ENCODE data around the gene POLG2. TPM values are rescaled to one million over a fixed set of nuclear protein-coding genes. Genes with fewer than 3 reads are reported as not detected.

POLG2 gene
- total and polyA plus RNA-seq, 10 of the 15 experiments (the other 5 are each of a cell fraction or from before 2014, with no cell fraction given) = 10.2 to 27.7 (median 22.2) TPM

GRCh38 chr17:64492481-64493109 is 4.3 kb downstream of the POLG2 start:
- intact Hi-C loops (cut with micrococcal nuclease; ENCODE audit: unreplicated experiment) = loop anchor here (5.0 kb wide), 2 partner anchors 170 to 185 kb away; no protein-coding TSS in a partner anchor
- H3K27ac ChIP-seq (ENCODE audit: control insufficient read depth, insufficient read depth) = no peak overlapping the region
- POLR2A ChIA-PET = interaction anchor here (0.6 to 1.6 kb wide), 3 partner anchors 13 to 173 kb away, joined by 3 to 7 read pairs (median 3); partner anchors contain the start of gene CEP95
- no peaks in the 10 kb centered on the region for H3K27me3 ChIP-seq (replicated peaks in 1 of 2; ENCODE audit: control insufficient read depth in 2 of 2, insufficient read depth in 2 of 2, low read length in 1 of 2)
- no peak for ATAC-seq
- TF ChIP-seq EP300 (IDR thresholded peaks at IDR 0.05; ENCODE audit: borderline replicate concordance in 1 of 2, control insufficient read depth in 1 of 2, low read depth in 2 of 2, low read length in 2 of 2) (no peak), ATF7 (IDR thresholded peaks at IDR 0.05; ENCODE audit: low read depth) (peak; percentile 97), RUNX3 (IDR thresholded peaks at IDR 0.05; ENCODE audit: low read length) (peak; percentile 17; the same call in 1 of the 2 replicates), CREM (IDR thresholded peaks at IDR 0.05; ENCODE audit: low read depth) (peak; percentile 84), NR2F1 (conservative IDR thresholded peaks at IDR 0.05) (no peak), JUNB (IDR thresholded peaks at IDR 0.05) (0 out of 2 replicates have a peak, but pooled peaks have one; percentile 32), CREB1 (IDR thresholded peaks at IDR 0.05; ENCODE audit: low read depth) (peak; percentile 80), CTCF (IDR thresholded peaks at IDR 0.05 in 2 of 3, conservative IDR thresholded peaks at IDR 0.05 in 1 of 3; ENCODE audit: control insufficient read depth in 2 of 3, extremely low read depth in 1 of 3, insufficient read depth in 1 of 3, low read depth in 3 of 3, low read length in 3 of 3) (peak; percentile 17 to 38 (median 32); a peak in 4 of 6 replicates), PML (IDR thresholded peaks at IDR 0.05; ENCODE audit: low read length) (no peak), HDGF (IDR thresholded peaks at IDR 0.05) (no peak), REST (IDR thresholded peaks at IDR 0.05; ENCODE audit: low read depth, low read length) (no peak), MYB (IDR thresholded peaks at IDR 0.05; ENCODE audit: borderline replicate concordance, low read depth, low read length) (no peak), ZNF622 (IDR thresholded peaks at IDR 0.05) (no peak), BACH1 (IDR thresholded peaks at IDR 0.05; ENCODE audit: borderline replicate concordance) (no peak), SMAD5 (IDR thresholded peaks at IDR 0.05; ENCODE audit: low read depth) (no peak), FOS (IDR thresholded peaks at IDR 0.05; ENCODE audit: borderline replicate concordance, extremely low read depth, insufficient read length) (no peak), ATF2 (IDR thresholded peaks at IDR 0.05; ENCODE audit: low read length) (peak; percentile 93)
- no peak overlapping the region for H3K4me3 ChIP-seq
- peak; percentile 49 for FAIRE-seq
- H4K20me1 ChIP-seq (ENCODE audit: control insufficient read depth, insufficient read depth) = no peaks in the 10 kb centered on the region
- H3K79me2 ChIP-seq (ENCODE audit: control insufficient read depth, insufficient read depth, low read length) = peaks cover 31% of the 10 kb centered on the region
- CTCF ChIA-PET = interaction anchor here (1.0 to 17.7 kb wide), 12 partner anchors 8 to 173 kb away, joined by 3 to 350 read pairs (median 4); partner anchors contain the start of genes CEP95 and DDX5
- peaks cover 5% of the 10 kb centered on the region; the same call in 1 of the 2 replicates for H3K4me1 ChIP-seq (ENCODE audit: control insufficient read depth, insufficient read depth, low read length)
- WGBS (ENCODE audit: insufficient coverage, insufficient replicate concordance, low lambda C conversion rate, missing lambda C conversion rate) = 77% methylated on average over 6 of the region's 6 CpGs
- H3K4me2 ChIP-seq (ENCODE audit: control insufficient read depth, insufficient read depth) = no peak overlapping the region
- H3K9me3 ChIP-seq (replicated peaks; ENCODE audit: control insufficient read depth, insufficient read depth, low read length) = no peaks in the 10 kb centered on the region
- in situ Hi-C loops (cut with MboI) = loop anchor here (5.0 kb wide), 2 partner anchors 70 to 170 kb away; no protein-coding TSS in a partner anchor
- no peak overlapping the region for H2AFZ ChIP-seq (ENCODE audit: control insufficient read depth, low read depth, low read length)
- H3K36me3 ChIP-seq (ENCODE audit: control insufficient read depth in 2 of 2, insufficient read depth in 2 of 2, low read length in 1 of 2) = peaks cover 0 to 11% of the 10 kb centered on the region in 2 experiments; a peak in 3 of 4 replicates
- no peak for DNase-seq (ENCODE audit: low read depth, low spot score)
- SMC1A ChIA-PET (ENCODE audit: uncharacterized antibody, unreplicated experiment) = interaction anchor here (0.6 to 4.6 kb wide), 7 partner anchors 10 to 156 kb away, joined by 3 to 121 read pairs (median 4); partner anchors contain the start of genes CEP95 and DDX5
- RAD21 ChIA-PET (ENCODE audit: unreplicated experiment) = interaction anchor here (0.9 to 9.9 kb wide), 5 partner anchors 13 to 157 kb away, joined by 3 to 174 read pairs (median 6); no protein-coding TSS in a partner anchor
- BruUV-seq (replicated peaks) = no TSS peak
- H3K9ac ChIP-seq (ENCODE audit: control insufficient read depth, insufficient read depth, low read length) = no peak overlapping the region

All from GM12878 (cell line).